PC-9 (cell line): ENCODE results near the gene RBM19.

ENCODE experiments used
- CTCF ChIP-seq: fragments of 200-600 bp; sonication (generic); conservative IDR thresholded peaks from 2 replicates; pipeline ENCODE4 v1.6.1; 2017; ENCODE audit warnings: mixed run types, antibody characterized with exemption, mild to moderate bottlenecking, moderate library complexity
- EZH2 ChIP-seq: fragments of 200-600 bp; sonication (generic); IDR thresholded peaks from 2 replicates; pipeline ENCODE4 v1.8.0; 2017; ENCODE audit warnings: antibody characterized with exemption, low read depth

- TF ChIP-seq CTCF (no peak), EZH2 (no peak)
Observed at GRCh38 chr12:113837528-113838296, 128.4 kb downstream of the RBM19 start.
